Activated T-cell treated with anti-CD3 and anti-CD28 coated beads for 48 hours (primary cell): Measurements from ENCODE around the gene HOXC11.

Experiments used
- DNase-seq: peaks from one replicate; pipeline ENCODE4 v3.0.0-alpha.2; 2020; ENCODE audit warnings: low read depth

The HOXC11 gene

GRCh38 chr12:54021432-54022013 is 48.6 kb downstream of the HOXC11 start:
- DNase-seq = no peak

GRCh38 chr12:54022960-54023884 is 50.3 kb downstream of the HOXC11 start:
- DNase-seq = no peak

- DNase-seq = no peak
These were observed 51.2 kb downstream of the HOXC11 start for GRCh38 chr12:54024127-54024526.

- no peak for DNase-seq
These were observed 51.8 kb downstream of the HOXC11 start for GRCh38 chr12:54024581-54025305.

GRCh38 chr12:54025499-54026405 is 52.8 kb downstream of the HOXC11 start:
- DNase-seq = no peak

GRCh38 chr12:54026640-54027441 is 53.9 kb downstream of the HOXC11 start:
- DNase-seq = no peak
